ENCODE measurements around the gene SNRPA.

DNA sequence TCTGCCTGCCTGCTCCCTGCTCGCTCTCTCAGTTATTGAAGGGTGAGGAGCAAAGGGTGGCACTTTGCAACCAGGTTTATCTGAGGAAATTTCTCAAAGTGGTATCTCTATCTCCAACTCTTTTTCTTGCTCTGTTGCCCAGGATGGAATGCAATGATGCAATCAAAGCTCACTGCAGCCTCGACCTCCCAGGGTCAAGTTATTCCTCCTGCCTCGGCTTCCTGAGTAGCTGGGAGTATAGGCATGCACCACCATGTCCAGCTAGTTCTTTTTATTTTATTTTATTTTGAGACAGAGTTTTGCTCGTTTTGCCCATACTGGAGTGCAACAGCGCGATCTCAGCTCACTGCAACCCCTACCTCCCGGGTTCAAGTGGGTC is 5.6 kb upstream of the SNRPA start:
- TF ChIP-seq, protein P1, sequence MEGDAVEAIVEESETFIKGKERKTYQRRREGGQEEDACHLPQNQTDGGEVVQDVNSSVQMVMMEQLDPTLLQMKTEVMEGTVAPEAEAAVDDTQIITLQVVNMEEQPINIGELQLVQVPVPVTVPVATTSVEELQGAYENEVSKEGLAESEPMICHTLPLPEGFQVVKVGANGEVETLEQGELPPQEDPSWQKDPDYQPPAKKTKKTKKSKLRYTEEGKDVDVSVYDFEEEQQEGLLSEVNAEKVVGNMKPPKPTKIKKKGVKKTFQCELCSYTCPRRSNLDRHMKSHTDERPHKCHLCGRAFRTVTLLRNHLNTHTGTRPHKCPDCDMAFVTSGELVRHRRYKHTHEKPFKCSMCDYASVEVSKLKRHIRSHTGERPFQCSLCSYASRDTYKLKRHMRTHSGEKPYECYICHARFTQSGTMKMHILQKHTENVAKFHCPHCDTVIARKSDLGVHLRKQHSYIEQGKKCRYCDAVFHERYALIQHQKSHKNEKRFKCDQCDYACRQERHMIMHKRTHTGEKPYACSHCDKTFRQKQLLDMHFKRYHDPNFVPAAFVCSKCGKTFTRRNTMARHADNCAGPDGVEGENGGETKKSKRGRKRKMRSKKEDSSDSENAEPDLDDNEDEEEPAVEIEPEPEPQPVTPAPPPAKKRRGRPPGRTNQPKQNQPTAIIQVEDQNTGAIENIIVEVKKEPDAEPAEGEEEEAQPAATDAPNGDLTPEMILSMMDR (conservative IDR thresholded peaks at IDR 0.05) = no peak
- TF ChIP-seq ZFX (IDR thresholded peaks at IDR 0.05) = no peak
